ENCODE measurements around the gene GDF7.

The GDF7 gene

GRCh38 chr2:20633794-20634506 is 33.0 kb upstream of the GDF7 start:
- Histone ChIP-seq H3K9me3 (ENCODE audit: insufficient read depth, low read length) (no peaks in the 10 kb centered on the region), H3K79me2 (ENCODE audit: low read length) (no peaks in the 10 kb centered on the region), H3K4me2 (ENCODE audit: low read length) (no peak overlapping the region), H3K4me3 (ENCODE audit: low read length) (no peak overlapping the region), H3K27ac (ENCODE audit: low read length) (no peak overlapping the region), H3K9ac (ENCODE audit: low read length) (no peak overlapping the region), H3K36me3 (replicated peaks; ENCODE audit: low read depth, low read length) (no peaks in the 10 kb centered on the region), H2AFZ (ENCODE audit: low read depth, low read length) (no peak overlapping the region), H3K27me3 (ENCODE audit: low read depth, low read length) (no peaks in the 10 kb centered on the region), H4K20me1 (ENCODE audit: insufficient read depth, low read length) (no peaks in the 10 kb centered on the region), H3K4me1 (ENCODE audit: low read length) (no peaks in the 10 kb centered on the region)
- TF ChIP-seq EZH2phosphoT487 (IDR thresholded peaks at IDR 0.05; ENCODE audit: low read depth) (no peak), CTCF (IDR thresholded peaks at IDR 0.05; ENCODE audit: low read depth, low read length) (no peak)

GRCh38 chr2:20634507-20635112 is 32.3 kb upstream of the GDF7 start:
- no peaks in the 10 kb centered on the region for H3K36me3 ChIP-seq (replicated peaks; ENCODE audit: low read depth, low read length)
- TF ChIP-seq EZH2phosphoT487 (IDR thresholded peaks at IDR 0.05; ENCODE audit: low read depth) (no peak), CTCF (IDR thresholded peaks at IDR 0.05; ENCODE audit: low read depth, low read length) (no peak)
- H3K9ac ChIP-seq (ENCODE audit: low read length): no peak overlapping the region
- no peaks in the 10 kb centered on the region for H3K79me2 ChIP-seq (ENCODE audit: low read length)
- H3K27me3 ChIP-seq (ENCODE audit: low read depth, low read length): no peaks in the 10 kb centered on the region
- no peak overlapping the region for H3K4me3 ChIP-seq (ENCODE audit: low read length)
- no peak overlapping the region for H3K4me2 ChIP-seq (ENCODE audit: low read length)
- H3K9me3 ChIP-seq (ENCODE audit: insufficient read depth, low read length): no peaks in the 10 kb centered on the region
- H4K20me1 ChIP-seq (ENCODE audit: insufficient read depth, low read length): no peaks in the 10 kb centered on the region
- H3K27ac ChIP-seq (ENCODE audit: low read length): no peak overlapping the region
- H2AFZ ChIP-seq (ENCODE audit: low read depth, low read length): no peak overlapping the region
- no peaks in the 10 kb centered on the region for H3K4me1 ChIP-seq (ENCODE audit: low read length)

- no peak overlapping the region for H2AFZ ChIP-seq (ENCODE audit: low read depth, low read length)
- H3K9me3 ChIP-seq (ENCODE audit: insufficient read depth, low read length): no peaks in the 10 kb centered on the region
- TF ChIP-seq CTCF (IDR thresholded peaks at IDR 0.05; ENCODE audit: low read depth, low read length): no peak
- TF ChIP-seq EZH2phosphoT487 (IDR thresholded peaks at IDR 0.05; ENCODE audit: low read depth): no peak
- H3K4me1 ChIP-seq (ENCODE audit: low read length): no peaks in the 10 kb centered on the region
- H3K4me2 ChIP-seq (ENCODE audit: low read length): no peak overlapping the region
- no peaks in the 10 kb centered on the region for H3K27me3 ChIP-seq (ENCODE audit: low read depth, low read length)
- H3K27ac ChIP-seq (ENCODE audit: low read length): no peak overlapping the region
- H4K20me1 ChIP-seq (ENCODE audit: insufficient read depth, low read length): no peaks in the 10 kb centered on the region
- H3K4me3 ChIP-seq (ENCODE audit: low read length): no peak overlapping the region
- no peaks in the 10 kb centered on the region for H3K79me2 ChIP-seq (ENCODE audit: low read length)
- H3K36me3 ChIP-seq (replicated peaks; ENCODE audit: low read depth, low read length): no peaks in the 10 kb centered on the region
- H3K9ac ChIP-seq (ENCODE audit: low read length): no peak overlapping the region
These were observed 31.8 kb upstream of the GDF7 start for GRCh38 chr2:20635113-20635510.

GRCh38 chr2:20635675-20636584 is 31.0 kb upstream of the GDF7 start:
- Histone ChIP-seq H3K27ac (ENCODE audit: low read length) (no peak overlapping the region), H3K4me1 (ENCODE audit: low read length) (no peaks in the 10 kb centered on the region), H3K27me3 (ENCODE audit: low read depth, low read length) (no peaks in the 10 kb centered on the region), H3K9me3 (ENCODE audit: insufficient read depth, low read length) (no peaks in the 10 kb centered on the region), H3K4me2 (ENCODE audit: low read length) (no peak overlapping the region), H3K79me2 (ENCODE audit: low read length) (no peaks in the 10 kb centered on the region), H3K4me3 (ENCODE audit: low read length) (no peak overlapping the region), H2AFZ (ENCODE audit: low read depth, low read length) (no peak overlapping the region), H3K9ac (ENCODE audit: low read length) (no peak overlapping the region), H4K20me1 (ENCODE audit: insufficient read depth, low read length) (no peaks in the 10 kb centered on the region), H3K36me3 (replicated peaks; ENCODE audit: low read depth, low read length) (no peaks in the 10 kb centered on the region)
- TF ChIP-seq CTCF (IDR thresholded peaks at IDR 0.05; ENCODE audit: low read depth, low read length) (no peak), EZH2phosphoT487 (IDR thresholded peaks at IDR 0.05; ENCODE audit: low read depth) (no peak)
